ENCODE measurements around the gene GARRE1.

DNA sequence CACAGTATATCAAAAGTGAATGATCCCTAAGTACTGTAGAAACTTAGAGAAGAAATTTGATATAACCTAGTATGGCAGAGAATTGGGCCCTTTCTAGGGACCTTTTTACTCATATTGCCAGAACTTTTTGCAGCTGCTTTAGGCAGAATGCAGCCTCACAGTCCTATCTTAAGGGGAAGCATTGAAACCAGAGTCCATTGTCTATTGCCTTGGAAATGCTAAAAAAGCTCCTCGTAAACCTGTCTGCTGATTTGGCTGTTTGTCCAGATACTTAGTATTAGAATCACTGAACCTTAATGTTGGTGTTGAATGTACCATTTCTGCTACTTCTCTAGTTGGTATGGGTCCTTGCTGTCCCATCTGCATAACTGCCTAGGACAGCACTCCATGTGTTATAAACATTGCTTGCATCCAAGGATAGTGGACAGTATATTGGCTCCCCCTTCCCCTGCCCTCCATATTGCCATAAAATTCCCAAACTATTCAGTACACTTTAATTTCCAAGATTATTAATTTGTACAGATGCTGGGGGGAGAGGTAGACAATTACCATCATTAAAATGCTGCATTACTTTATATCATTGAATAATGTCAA lies 46.0 kb upstream of the GARRE1 start:
- TF ChIP-seq, protein P1, sequence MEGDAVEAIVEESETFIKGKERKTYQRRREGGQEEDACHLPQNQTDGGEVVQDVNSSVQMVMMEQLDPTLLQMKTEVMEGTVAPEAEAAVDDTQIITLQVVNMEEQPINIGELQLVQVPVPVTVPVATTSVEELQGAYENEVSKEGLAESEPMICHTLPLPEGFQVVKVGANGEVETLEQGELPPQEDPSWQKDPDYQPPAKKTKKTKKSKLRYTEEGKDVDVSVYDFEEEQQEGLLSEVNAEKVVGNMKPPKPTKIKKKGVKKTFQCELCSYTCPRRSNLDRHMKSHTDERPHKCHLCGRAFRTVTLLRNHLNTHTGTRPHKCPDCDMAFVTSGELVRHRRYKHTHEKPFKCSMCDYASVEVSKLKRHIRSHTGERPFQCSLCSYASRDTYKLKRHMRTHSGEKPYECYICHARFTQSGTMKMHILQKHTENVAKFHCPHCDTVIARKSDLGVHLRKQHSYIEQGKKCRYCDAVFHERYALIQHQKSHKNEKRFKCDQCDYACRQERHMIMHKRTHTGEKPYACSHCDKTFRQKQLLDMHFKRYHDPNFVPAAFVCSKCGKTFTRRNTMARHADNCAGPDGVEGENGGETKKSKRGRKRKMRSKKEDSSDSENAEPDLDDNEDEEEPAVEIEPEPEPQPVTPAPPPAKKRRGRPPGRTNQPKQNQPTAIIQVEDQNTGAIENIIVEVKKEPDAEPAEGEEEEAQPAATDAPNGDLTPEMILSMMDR (IDR thresholded peaks at IDR 0.05) = no peak
- no peak for TF ChIP-seq POLR2A (IDR thresholded peaks at IDR 0.05)
